Heart left ventricle (tissue), 13 donors: ENCODE data around the gene BCL7B.

Experiments
- CTCF ChIP-seq, 12 donors: fragments of 200-600 bp; sonication (generic) in 4 of 12; IDR thresholded peaks; one replicate each; pipeline versions ENCODE4 v1.5.0 to v1.8.0; 2018 to 2022; ENCODE audit warnings: antibody characterized with exemption in 12 of 12, mild to moderate bottlenecking in 5 of 12
- POLR2A ChIP-seq, 2 donors: fragments of 450-650 bp; IDR thresholded peaks; one replicate each; pipeline ENCODE4 v1.6.1; 2017; ENCODE audit warnings: antibody characterized with exemption in 2 of 2, mild to moderate bottlenecking in 2 of 2, moderate library complexity in 2 of 2
- donor health status: ischemic (EF 13 %, LVEDD 7.1; RV severe dilation, severe dysfunction).
- donor health status: DM: no; HTN: yes; CAD: no.
- donor health status: DM: no; HTN: no; CAD: no.
- donor health status: ischemic (EF 25% LVEDD 6.9; RV normal size, moderate dysfunction).
- donor health status: ischemic (EF 25% LVEDD 5.7; RV mildly dilated, moderate dysfunction).
- donor health status: ischemic (EF 35%, LVEDD 5.7; RV mildly dilated, moderate dysfunction).
- donor health status: nonischemic (EF 11% LVEDD 7.7; RV severe dilation, severe dysfunction).
- donor health status: DM: yes; HTN: yes; CAD: no.
- donor health status: PGD.
- donor health status: ischemic (EF 29% LVEDD 5.4; RV normal size, mild dysfunction).
- donor health status: nonischemic (EF 23%, LVEDD 6.1; RV moderate dilation, normal function).

GRCh38 chr7:73532224-73532623, 25.3 kb downstream of the BCL7B start:
- TF ChIP-seq CTCF (IDR thresholded peaks at IDR 0.05) (no peak), POLR2A (IDR thresholded peaks at IDR 0.05) (no peak)
